Adipose tissue (tissue), 3 donors: ENCODE measurements around the gene LCN15. TPM values are rescaled to one million over a fixed set of nuclear protein-coding genes. Genes with fewer than 3 reads are reported as not detected.

Experiments used
- H3K27ac ChIP-seq: one replicate; pipeline ENCODE4 v1.5.1; 2013; ENCODE audit warnings: low read depth, low read length
- WGBS, 3 donors: extraction: QIAGEN DNeasy Blood & Tissue Kit; methylation state at CpG; one replicate each; pipeline ENCODE4 v1.1.7; 2013; 5-methylcytosine and 5-hydroxymethylcytosine counted together
- polyA plus RNA-seq, 3 donors: library from polyadenylated mRNA; stranded (reverse); fragments of 200-250 nt; gene quantifications; one replicate each; pipeline ENCODE4 v1.2.3, GENCODE V29; 2013
- donor health status: healthy with polysubstance abuse.
- donor health status: Bipolar disorder and iron deficiency.
- donor health status: healthy.

The LCN15 gene
- polyA plus RNA-seq, 3 donors, result not detected

DNA sequence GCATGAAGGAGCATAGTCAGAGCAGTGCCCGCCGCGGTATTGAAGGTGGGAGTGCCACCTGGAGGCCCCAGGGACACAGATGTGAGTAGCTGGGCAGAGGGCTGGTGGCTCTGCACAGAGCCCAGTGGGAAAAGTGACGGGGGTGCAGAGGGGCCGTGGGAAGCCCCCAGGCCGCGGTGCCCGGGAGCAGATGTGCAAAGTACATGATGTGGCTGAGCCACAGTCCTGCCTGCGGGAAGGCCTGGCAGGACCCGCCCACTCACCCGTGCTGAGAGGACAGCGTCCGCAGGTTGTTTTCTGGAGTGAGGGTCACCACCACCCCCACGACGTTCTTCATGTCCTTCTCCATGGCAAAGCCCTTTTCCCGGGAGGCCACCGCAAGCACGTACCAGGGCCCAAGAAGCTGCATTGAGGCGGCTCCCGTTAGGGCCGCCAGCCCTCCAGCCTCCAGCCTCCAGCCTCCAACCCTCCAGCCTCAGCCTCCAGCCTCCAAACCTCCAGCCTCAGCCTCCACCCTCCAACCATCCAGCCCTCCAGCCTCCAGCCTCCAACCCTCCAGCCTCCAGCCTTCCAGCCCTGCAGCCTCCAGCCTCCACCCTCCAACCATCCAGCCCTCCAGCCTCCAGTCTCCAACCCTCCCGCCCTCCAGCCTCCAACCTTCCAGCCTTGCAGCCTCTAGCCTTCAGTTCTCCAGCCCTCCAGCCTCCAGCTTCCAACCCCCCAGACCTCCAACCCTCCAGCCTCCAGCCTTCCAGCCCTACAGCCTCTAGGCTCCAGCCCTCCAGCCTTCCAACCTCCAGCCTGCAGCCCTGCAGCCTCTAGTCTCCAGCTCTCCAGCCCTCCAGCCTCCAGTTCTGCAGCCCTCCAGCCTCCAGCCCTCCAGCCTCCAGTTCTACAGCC lies 16.9 kb downstream of the LCN15 start:
- WGBS, 3 donors, result 88 to 91% (median 91%) methylated on average over 19 to 22 of the region's 22 CpGs

DNA sequence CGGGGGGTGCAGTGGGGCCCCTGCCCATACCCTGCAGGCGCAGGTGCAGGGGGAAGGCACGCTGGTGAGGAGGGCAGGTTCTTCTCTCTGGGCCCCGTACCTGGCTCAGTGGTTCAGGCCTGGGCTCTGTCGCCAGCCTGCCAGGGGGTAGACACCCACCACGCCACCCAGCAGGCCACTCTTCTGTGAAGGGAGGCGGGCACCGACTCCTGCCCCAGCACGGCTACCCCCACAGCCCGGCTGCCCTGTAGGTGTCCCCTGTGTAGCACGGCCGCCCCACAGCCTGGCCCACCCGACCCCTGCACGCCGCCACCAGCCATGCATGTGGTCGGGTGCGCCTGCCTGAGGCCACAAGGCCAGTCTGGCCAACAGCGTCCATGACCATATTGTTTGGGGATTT lies 17.7 kb downstream of the LCN15 start:
- no peak overlapping the region for H3K27ac ChIP-seq
- 90 to 94% (median 93%) methylated on average over 18 of the region's 18 CpGs for WGBS, 3 donors

More for the DNA sequence above, 16.9 kb downstream of the LCN15 start:
- H3K27ac ChIP-seq, result no peak overlapping the region

DNA sequence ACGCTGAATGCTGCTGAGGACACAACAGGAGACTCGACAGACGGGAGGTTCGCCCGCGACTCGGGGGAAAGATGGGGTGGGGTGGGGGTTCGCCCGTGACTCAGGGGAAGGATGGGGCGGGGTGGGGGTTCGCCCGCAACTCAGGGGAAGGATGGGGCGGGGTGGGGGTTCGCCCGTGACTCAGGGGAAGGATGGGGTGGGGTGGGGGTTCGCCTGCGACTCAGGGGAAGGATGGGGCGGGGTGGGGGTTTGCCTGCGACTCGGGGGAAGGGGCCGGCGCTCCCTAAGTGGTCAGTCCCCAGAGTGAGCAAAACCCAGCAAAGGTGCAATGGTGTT lies 18.2 kb downstream of the LCN15 start:
- WGBS, 3 donors, result 47 to 84% (median 52%) methylated on average over 16 to 22 of the region's 22 CpGs

DNA sequence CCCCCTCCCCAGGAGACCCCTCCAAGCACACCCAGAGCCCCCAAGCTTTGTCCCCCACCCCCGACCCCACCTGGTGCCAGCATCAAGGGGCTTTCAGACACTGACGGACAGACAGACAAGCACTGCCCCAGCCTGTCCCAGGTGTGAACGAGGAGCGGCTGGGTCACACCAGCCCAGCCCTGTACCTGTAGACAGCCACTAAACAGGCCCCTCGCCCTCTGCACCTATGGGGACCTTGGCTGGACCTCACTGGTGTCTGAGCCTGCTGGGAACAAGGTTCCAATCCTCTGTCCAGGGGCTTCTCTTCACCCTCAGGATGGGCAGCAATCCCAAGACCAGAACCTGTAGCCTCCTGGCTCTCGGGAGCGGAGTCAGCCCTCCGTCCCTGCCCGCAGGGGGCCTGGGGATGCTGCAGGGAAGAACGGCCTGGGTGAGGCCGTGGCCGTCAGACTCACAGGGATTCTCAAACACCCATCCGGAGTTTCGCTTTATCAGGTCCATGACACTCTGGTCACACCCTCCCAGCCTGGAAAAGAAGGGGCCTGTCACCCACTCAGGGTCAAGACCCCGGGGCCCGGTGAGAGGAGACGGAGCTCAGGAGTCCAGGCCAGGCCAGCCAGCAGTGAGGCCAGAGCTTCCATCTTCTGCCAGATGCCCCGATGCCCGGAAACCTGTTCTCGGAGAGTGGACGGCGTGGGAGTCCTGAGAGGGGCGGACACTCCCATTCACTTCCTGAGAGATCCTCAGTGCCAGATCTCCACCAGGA lies 18.7 kb downstream of the LCN15 start:
- 72 to 87% (median 80%) methylated on average over 22 to 23 of the region's 23 CpGs for WGBS, 3 donors
- no peak overlapping the region for H3K27ac ChIP-seq

More for the DNA sequence above, 18.2 kb downstream of the LCN15 start:
- H3K27ac ChIP-seq, result no peak overlapping the region

DNA sequence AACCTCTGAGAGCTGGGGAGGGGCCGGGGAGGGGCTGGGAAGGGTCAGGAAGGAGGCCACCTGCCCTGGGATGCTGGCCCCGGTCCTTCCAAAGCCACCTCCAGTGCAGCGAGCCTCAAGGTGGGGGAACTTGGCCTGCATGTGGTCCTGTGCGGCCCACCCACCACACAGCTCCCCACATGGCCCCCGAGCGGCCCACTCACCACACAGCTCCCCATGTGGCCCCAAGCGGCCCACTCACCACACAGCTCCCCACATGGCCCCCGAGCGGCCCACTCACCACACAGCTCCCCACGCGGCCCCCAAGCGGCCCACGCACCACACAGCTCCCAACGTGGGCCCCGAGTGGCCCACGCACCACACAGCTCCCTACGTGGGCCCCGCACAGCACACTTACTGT lies 19.5 kb downstream of the LCN15 start:
- 85 to 93% (median 86%) methylated on average over 15 to 18 of the region's 18 CpGs for WGBS, 3 donors
- H3K27ac ChIP-seq, result no peak overlapping the region

DNA sequence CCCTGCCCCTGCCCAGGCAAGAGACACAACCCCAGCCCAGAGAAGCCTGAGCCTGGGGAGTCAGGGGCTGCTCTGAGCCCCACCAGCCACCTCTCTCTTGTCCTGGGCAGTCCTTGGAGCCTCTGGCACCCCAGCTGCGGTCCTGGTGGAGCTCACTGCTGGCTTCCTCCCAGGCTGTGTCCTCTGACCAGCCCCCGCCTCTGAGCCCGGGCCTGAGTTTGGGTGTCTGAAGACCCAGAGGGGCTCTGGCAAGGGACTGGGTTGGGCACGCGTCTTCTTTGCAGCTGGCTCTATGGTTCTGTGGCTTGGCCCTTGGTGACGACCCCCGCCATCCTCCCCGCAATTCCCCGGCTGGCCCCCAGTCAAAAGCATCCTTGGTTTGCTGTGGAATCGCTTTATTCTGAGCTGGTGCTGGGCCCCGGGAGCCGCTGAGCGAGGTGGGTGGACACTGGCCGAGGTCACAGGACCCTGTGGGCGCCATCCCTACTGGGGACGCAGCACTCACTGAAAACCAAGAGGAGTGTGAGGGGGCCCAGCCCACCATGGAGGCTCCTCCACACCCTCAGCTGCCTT lies 20.6 kb downstream of the LCN15 start:
- WGBS, 3 donors, result 87 to 96% (median 87%) methylated on average over 16 of the region's 16 CpGs
- no peak overlapping the region for H3K27ac ChIP-seq

DNA sequence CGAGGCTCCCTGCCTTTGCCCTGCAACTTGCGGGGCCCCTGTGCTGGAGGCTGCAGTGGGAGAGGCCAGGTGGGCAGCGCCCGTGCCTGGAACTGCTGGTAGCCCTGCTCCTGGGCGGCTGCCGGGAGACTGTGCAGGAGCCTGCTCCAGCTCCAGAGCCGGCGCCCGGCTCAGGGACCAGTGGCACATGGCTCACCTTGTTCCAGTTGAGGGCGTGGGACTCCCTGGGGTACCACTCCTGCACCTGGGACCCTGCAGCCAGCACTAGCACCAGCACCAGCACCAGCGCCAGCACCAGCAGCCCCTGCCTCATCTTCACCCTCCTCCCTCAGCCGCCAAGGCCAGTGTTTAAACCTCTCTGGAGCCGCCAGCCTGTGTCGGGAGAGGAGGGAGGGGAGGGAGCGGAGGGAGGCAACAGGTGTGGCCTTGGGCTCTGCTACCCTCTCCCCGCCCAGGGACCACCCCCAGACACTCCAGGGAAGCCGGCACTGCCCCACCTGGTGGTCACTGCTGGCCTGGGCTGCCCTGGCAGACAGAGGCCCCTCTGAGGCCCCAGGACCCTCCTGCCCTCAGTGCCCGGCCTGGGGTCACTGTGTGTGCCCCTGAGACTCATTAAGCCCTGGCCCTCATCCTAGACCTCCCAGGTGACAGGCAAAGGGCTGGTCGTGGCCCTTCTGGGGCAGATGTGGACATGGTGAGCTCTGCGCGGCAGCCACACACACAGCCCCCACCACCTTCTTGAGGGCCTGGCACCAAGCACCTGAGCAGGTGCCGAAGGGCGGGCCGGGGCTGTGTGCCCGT lies 21.5 kb downstream of the LCN15 start, which contains the start of gene LCN10:
LCN10 (minus strand) TSS at position 350 of the 801 bp plus-strand sequence; CDS start at position 313, 37 bp downstream.
- 22 to 63% (median 52%) methylated on average over 25 of the region's 25 CpGs for WGBS, 3 donors
- no peak within 1 kb of the TSS for H3K27ac ChIP-seq

DNA sequence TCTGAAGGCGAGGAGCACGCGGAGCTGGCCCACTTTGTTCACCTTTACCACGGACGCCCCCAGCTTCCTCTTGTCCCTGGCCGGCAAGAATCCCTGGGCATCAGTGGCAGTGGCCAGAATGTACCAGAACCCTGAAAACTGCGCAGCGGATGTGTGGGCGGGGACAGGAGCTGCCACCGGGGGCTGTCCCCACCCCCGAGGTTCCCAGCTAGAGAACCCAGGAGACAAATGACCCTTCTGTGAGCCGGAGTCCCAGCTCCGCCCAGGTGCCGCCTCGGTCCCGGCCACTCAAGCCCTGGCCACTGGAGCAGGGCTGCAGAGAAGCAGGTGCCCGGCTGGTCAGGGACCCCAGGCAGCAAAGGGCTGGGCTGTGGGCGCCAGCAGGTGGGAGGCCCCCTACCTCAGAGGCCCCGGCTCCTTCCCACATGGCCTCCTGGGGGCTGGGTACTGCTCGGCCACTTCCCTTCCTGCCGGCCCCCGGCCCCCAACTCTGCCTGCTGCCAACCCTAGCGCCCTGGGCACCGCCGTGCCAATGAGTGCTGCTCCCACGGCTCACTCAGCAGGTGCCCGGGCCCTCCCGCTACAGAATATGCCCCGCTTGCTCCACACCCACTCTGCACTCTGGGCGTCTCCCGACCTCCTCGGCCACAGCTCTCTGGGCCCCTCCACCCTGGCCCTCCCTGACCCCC lies 22.3 kb downstream of the LCN15 start:
- 15 to 19% (median 16%) methylated on average over 27 to 32 of the region's 32 CpGs for WGBS, 3 donors
- H3K27ac ChIP-seq, result no peak overlapping the region

DNA sequence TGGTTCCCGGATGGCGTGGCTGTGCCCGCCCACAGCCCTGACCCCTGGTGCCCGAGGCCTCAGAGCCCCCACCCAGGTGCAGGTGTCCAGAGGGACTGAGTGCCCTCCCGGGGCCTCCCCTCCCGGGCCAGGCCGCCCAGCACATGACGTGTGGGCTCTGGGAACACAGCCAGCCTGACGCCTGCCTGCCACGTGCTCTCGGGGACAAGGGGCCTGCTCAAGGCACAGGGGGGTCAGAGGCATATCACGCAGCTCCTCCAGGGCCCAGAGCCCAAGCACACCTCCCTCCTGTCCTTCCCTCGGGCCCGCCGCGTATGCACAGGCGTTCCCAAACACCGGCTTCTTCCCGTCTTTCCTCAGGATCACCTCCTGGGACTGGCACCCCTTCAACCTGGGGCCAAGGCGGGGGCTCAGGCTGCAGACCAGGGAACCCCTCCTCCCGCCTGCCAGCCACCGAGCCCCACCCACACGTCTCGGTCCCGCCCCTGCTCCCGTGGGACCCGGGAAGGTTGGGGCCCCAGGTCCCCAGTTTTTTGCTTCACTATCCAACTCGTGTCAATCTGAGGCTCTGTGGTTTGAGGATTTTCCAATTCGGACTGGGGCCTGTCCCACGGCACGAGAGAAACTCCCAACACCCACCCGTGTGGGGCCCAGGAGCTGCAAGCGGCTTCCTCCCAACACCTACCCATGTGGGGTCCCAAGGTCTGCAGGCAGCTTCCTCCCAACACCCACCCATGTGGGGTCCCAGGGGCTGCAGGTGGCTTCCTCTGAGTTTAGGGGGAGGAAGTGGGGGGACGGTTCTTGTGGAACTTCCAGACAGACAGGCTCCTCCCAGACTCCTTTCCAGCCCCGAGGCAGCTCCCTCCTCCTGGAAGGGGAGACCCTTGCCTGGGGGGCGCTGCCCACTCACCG lies 23.1 kb downstream of the LCN15 start:
- no peak overlapping the region for H3K27ac ChIP-seq
- 23 to 33% (median 23%) methylated on average over 31 to 37 of the region's 37 CpGs for WGBS, 3 donors

DNA sequence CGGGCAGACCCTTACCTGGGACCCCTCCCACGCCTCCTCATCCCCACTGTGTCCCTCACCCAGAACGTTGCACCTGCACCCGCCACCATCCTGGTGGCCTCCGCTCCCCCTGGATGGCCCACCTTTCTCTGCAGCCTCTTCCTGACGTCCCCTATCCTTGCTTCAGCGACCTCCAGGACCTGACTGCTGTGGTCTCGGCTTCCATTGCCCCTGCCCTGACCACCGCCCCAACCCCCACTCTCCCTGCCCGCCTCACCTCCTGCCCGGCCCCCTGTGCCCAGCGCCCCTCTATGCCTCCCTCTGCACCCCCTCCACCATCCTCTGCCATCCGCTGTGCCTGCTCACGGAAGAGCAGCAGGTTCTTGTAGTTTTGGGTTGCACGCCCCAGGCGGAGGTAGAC lies 23.8 kb downstream of the LCN15 start:
- H3K27ac ChIP-seq, result no peak overlapping the region
- 85 to 89% (median 86%) methylated on average over 16 of the region's 16 CpGs for WGBS, 3 donors

DNA sequence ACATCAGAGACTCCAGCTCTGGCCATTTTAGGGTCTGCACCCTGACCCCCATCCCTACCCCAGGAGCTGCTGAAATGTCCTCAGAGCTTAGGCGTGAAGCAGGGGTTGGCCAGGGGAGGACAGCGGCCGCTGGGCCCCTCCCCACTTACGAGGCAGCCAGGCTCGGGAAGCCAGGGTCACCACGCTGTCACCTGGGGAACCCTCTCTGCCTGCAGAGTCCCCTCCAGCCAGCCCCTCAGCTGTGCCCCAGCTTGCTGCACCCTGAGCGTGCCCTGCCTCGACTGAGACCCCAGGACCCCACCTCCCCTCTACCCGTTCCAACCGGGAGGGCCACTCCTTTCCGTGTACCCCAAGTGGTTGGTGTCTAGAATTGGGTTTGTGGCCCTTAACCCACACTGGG lies 24.2 kb downstream of the LCN15 start:
- 83 to 90% (median 86%) methylated on average over 10 to 11 of the region's 11 CpGs for WGBS, 3 donors
- no peak overlapping the region for H3K27ac ChIP-seq

DNA sequence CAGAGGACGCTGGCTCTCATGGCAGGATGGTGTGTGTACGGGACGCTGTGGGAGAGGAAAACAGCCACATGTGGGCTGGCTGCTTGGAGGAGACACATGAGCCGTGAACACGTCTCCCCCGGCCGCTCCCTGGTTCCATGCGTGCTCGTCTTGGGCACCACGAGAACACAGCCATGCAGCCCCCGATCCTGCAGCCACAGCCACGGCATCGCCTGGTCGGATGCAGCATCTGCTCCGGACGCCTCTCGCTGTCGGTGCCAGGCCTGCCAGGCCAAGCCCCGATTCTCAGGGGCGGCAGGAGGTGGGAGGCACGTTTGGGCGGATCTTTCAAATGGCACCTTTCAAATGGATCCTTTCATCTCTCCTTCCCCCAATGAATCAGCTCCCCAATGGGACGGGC lies 24.8 kb downstream of the LCN15 start:
- WGBS, 3 donors, result 85 to 91% (median 87%) methylated on average over 23 of the region's 23 CpGs

DNA sequence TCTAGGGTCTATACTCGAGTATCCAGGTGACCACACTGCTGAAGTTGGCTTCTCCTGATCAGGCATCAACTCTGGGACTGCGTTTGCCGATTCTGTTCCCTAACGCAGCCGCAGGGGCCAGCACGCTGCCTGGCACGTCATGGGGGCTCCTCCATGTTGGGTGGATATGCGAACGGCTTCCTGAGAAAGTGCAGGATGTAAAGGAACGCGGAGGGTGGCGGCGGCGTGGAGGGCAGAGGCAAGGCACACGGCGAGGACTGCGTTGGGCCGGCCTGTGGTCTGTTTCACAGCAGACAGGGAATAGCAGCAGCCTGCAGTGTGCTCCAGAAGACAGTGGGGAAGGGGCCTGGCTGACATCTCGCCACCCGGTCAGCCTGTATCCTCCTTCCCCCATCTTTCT lies 25.4 kb downstream of the LCN15 start:
- WGBS, 3 donors, result 87 to 92% (median 91%) methylated on average over 20 of the region's 20 CpGs
- H3K27ac ChIP-seq, result no peak overlapping the region

More for the DNA sequence above, 24.8 kb downstream of the LCN15 start:
- no peak overlapping the region for H3K27ac ChIP-seq

DNA sequence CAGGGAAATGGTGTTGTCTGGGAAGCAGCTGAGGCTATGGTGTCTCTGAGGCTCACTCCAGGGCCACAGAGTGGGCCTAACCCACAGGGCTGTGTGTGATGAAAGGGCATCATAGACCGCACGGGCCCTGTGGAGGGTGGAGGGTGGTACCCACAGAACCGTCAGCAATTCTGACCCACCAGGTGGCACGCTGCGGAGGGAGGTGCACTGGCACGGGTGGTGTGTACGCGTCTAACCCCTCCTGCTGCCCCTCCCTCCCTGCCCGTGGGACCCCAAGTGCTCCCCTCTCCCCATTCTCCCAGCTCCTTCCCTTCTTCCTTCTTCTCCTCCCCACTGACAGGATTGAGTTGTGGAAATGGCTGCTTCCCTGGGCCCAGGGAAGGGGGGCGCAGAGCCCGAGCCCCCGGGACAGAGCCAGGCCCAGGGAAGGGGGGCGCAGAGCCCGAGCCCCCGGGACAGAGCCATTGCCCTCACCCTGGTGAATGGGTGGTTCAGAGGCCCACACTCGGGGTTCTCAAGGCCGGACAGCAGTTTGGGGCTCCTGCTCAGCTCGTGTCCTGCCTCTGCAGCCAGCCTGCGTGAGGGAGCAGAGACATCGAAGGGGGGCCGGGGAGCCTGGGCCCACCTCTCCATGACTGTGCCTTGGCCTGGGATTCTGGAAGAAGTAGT lies 28.4 kb downstream of the LCN15 start:
- no peak overlapping the region for H3K27ac ChIP-seq
- 81 to 88% (median 86%) methylated on average over 21 of the region's 21 CpGs for WGBS, 3 donors

DNA sequence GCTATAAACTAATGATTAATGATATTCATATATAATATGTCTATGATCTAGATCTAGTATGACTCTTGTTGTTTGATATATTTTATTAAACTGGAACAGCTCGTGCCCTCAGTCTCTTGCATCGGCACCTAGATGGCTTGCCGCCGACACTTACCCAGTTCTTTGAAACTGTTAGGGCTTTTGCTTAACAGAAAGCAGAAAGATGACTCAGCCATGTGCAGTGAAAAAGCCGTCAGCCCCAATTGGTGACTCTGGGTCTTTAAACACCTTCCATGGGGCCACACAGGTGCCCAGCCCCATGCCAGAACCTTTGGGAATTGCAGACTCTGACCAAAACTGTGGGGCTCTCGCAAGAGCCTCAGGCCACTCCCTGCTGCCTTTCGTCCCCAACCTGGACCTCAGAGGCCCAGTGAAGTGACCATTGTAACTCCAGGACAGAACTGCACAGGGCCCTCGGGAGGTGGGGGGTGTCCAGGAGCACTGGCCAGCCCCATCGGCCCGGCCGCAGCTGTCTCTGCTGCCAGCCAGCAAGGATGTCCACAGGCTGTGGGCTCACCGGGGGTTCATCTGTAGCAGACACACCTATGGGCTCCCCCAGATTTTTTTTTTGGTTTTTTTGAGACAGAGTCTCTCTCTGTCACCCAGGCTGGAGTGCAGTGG lies 29.4 kb downstream of the LCN15 start:
- no peak overlapping the region for H3K27ac ChIP-seq
- 80 to 92% (median 87%) methylated on average over 12 of the region's 12 CpGs for WGBS, 3 donors

DNA sequence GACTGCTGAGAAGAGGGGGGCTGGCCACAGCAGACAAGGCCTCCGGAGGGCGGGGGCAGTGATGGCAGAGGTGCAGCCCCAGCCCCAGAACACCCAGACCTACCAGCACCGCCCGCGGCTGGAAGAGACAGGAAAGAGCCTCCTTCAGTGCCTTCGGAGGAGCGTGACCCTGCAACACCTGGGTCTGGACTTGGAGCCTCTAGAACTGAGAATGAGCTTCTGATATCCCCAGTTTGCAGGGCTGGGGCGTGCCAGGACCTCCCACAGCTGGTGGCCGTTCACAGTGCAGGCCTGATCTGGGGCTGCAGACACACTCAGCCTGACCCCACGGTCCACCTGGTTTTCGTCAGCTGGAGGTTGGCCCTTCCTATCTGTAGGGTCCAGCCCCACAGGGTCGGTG lies 30.7 kb downstream of the LCN15 start:
- WGBS, 3 donors, result 77 to 90% (median 87%) methylated on average over 10 to 12 of the region's 12 CpGs
- H3K27ac ChIP-seq, result no peak overlapping the region
